HepG2 (cell line): ENCODE data around the gene MEPCE. TPM values are rescaled to one million over a fixed set of nuclear protein-coding genes. Genes with fewer than 3 reads are reported as not detected.

Experiments
- CCDC6 ChIP-seq: sonication (generic); formaldehyde crosslinking; IDR thresholded peaks from 2 replicates; pipeline ENCODE4 v1.8.1; 2022; ENCODE audit warnings: mild to moderate bottlenecking, missing genetic modification reagents, moderate library complexity
- ERF ChIP-seq: IDR thresholded peaks from 2 replicates; pipeline ENCODE4 v1.6.1; 2018; ENCODE audit warnings: missing biosample characterization, missing genetic modification reagents
- FOSL1 ChIP-seq: sonication (generic); formaldehyde crosslinking; IDR thresholded peaks from 2 replicates; pipeline ENCODE4 v1.9.0; 2021; ENCODE audit warnings: missing genetic modification reagents, borderline replicate concordance
- FOXP1 ChIP-seq, 2 experiments: fragments of 450-650 bp in 1 of 2; IDR thresholded peaks; 2 replicates each; pipeline ENCODE4 v1.6.1; 2017 to 2018; ENCODE audit warnings: antibody characterized with exemption in 1 of 2
- HNF1A ChIP-seq, 2 experiments: sonication (generic) in 1 of 2; formaldehyde crosslinking in 1 of 2; IDR thresholded peaks; 2 replicates each; pipeline versions ENCODE4 v1.4.0 to v1.6.1; 2016 to 2020; ENCODE audit warnings: borderline replicate concordance in 1 of 2, low read depth in 1 of 2, mild to moderate bottlenecking in 1 of 2, missing genetic modification reagents in 1 of 2
- JUN ChIP-seq: sonication (generic); formaldehyde crosslinking; IDR thresholded peaks from 2 replicates; pipeline ENCODE4 v1.4.0; 2020; ENCODE audit warnings: mild to moderate bottlenecking, missing genetic modification reagents
- KAT8 ChIP-seq: IDR thresholded peaks from 2 replicates; pipeline ENCODE4 v1.6.1; 2016; ENCODE audit warnings: missing genetic modification reagents, missing compliant biosample characterization
- KLF16 ChIP-seq, 2 experiments: sonication (generic) in 1 of 2; formaldehyde crosslinking in 1 of 2; IDR thresholded peaks; 2 replicates each; pipeline versions ENCODE4 v1.6.1 to v1.8.0; 2016 to 2023; ENCODE audit warnings: missing genetic modification reagents in 2 of 2, missing compliant biosample characterization in 1 of 2
- MED1 ChIP-seq: sonication (generic); formaldehyde crosslinking; IDR thresholded peaks from 2 replicates; pipeline ENCODE4 v1.4.0; 2020; ENCODE audit warnings: missing genetic modification reagents
- NFE2L2 ChIP-seq: fragments of 150-350 bp; IDR thresholded peaks from 2 replicates; pipeline ENCODE4 v1.6.1; 2014; ENCODE audit warnings: low read length
- POLR2AphosphoS5 ChIP-seq: IDR thresholded peaks from 2 replicates; pipeline ENCODE4 v1.6.1; 2012; ENCODE audit warnings: low read depth, low read length
- SP5 ChIP-seq: IDR thresholded peaks from 2 replicates; pipeline ENCODE4 v1.6.1; 2016; ENCODE audit warnings: low read depth, borderline replicate concordance
- TCF7L2 ChIP-seq: IDR thresholded peaks from 2 replicates; pipeline ENCODE4 v1.6.1; 2011; ENCODE audit warnings: mild to moderate bottlenecking, low read depth, low read length, moderate library complexity
- ZBTB38 ChIP-seq: sonication (generic); formaldehyde crosslinking; IDR thresholded peaks from 2 replicates; pipeline ENCODE4 v1.5.1; 2020; ENCODE audit warnings: mild to moderate bottlenecking, missing genetic modification reagents
- ZMYM2 ChIP-seq: sonication (generic); formaldehyde crosslinking; IDR thresholded peaks from 2 replicates; pipeline ENCODE4 v1.8.0; 2022; ENCODE audit warnings: mild to moderate bottlenecking, missing genetic modification reagents
- ZNF768 ChIP-seq: sonication (generic); formaldehyde crosslinking; IDR thresholded peaks from 2 replicates; pipeline ENCODE4 v1.4.0; 2020; ENCODE audit warnings: missing genetic modification reagents
- ZNF770 ChIP-seq: sonication (generic); formaldehyde crosslinking; IDR thresholded peaks from 2 replicates; pipeline ENCODE4 v1.5.0; 2020; ENCODE audit warnings: mild to moderate bottlenecking, missing genetic modification reagents
- ZNF772 ChIP-seq: sonication (generic); formaldehyde crosslinking; IDR thresholded peaks from 2 replicates; pipeline ENCODE4 v1.5.0; 2020; ENCODE audit warnings: mild to moderate bottlenecking, missing genetic modification reagents
- ZXDC ChIP-seq: sonication (generic); formaldehyde crosslinking; IDR thresholded peaks from 2 replicates; pipeline ENCODE4 v1.5.0; 2020; ENCODE audit warnings: mild to moderate bottlenecking, missing genetic modification reagents
- polyA plus RNA-seq, 8 experiments: library from polyadenylated mRNA; depleted of rRNA in 3 of 8; stranded (reverse) in 7 of 8; unstranded in 1 of 8; fragments of >200 nt; fragmentation: Illumina TruSeq in 4 of 8; extraction: Trizol in 4 of 8; gene quantifications; 2 replicates each; pipeline versions ENCODE4 v1.2.1 to v1.2.3, GENCODE V29; 2011 to 2016; ENCODE audit warnings: low read depth in 4 of 8, missing spikeins in 1 of 8, mixed read lengths in 1 of 8; ENCODE audit not compliant: insufficient read depth in 1 of 8
- total RNA-seq, 5 experiments: library from RNA; depleted of rRNA; stranded (reverse); fragments of >200 nt; fragmentation: Illumina TruSeq; extraction: Trizol; gene quantifications; 2 replicates each; pipeline ENCODE4 v1.2.3, GENCODE V29; 2016; ENCODE audit warnings: low read depth in 1 of 5

Gene MEPCE
- total and polyA plus RNA-seq, 2 of the 13 experiments (the other 11 are each of a cell fraction or from before 2014, with no cell fraction given), result 12.3 to 26.0 TPM

GRCh38 chr7:100444311-100445278 is 15.0 kb downstream of the MEPCE start (continued):
- TF ChIP-seq KAT8 (CRISPR knock-in tag) (peak; percentile 66), NFE2L2 (peak; percentile 61; the same call in 1 of the 2 replicates), TCF7L2 (no peak), ZNF768 (CRISPR knock-in tag) (no peak; the same call in 1 of the 2 replicates), ERF (CRISPR knock-in tag) (peak; percentile 93), ZNF770 (peak; percentile 95), ZMYM2 (CRISPR knock-in tag) (peak; percentile 85), FOSL1 (CRISPR knock-in tag) (peak; percentile 13; the same call in 1 of the 2 replicates), HNF1A (IDR thresholded peaks at IDR 0.05; ENCODE audit: low read depth) (peak; percentile 30; the same call in 1 of the 2 replicates), HNF1A (CRISPR knock-in tag; IDR thresholded peaks at IDR 0.05; ENCODE audit: borderline replicate concordance) (peak; percentile 69; the same call in 1 of the 2 replicates), POLR2AphosphoS5 (peak; percentile 68), ZNF772 (CRISPR knock-in tag) (peak; percentile 83), SP5 (CRISPR knock-in tag) (peak; percentile 86), ZBTB38 (peak; percentile 74; the same call in 1 of the 2 replicates), ZXDC (CRISPR knock-in tag) (0 out of 2 replicates have a peak, but pooled peaks have one; percentile 67), MED1 (CRISPR knock-in tag) (peak; percentile 96), FOXP1 (IDR thresholded peaks at IDR 0.05) (no peak), FOXP1 (CRISPR knock-in tag; IDR thresholded peaks at IDR 0.05) (peak; percentile 80), KLF16 (CRISPR knock-in tag; IDR thresholded peaks at IDR 0.05) (peak in 1 of 2 experiments; percentile 72; a peak in 2 of 4 replicates), JUN (CRISPR knock-in tag) (peak; percentile 100), CCDC6 (CRISPR knock-in tag) (peak; percentile 87)
